ENCODE results near the gene POLR2E.

The POLR2E gene

DNA sequence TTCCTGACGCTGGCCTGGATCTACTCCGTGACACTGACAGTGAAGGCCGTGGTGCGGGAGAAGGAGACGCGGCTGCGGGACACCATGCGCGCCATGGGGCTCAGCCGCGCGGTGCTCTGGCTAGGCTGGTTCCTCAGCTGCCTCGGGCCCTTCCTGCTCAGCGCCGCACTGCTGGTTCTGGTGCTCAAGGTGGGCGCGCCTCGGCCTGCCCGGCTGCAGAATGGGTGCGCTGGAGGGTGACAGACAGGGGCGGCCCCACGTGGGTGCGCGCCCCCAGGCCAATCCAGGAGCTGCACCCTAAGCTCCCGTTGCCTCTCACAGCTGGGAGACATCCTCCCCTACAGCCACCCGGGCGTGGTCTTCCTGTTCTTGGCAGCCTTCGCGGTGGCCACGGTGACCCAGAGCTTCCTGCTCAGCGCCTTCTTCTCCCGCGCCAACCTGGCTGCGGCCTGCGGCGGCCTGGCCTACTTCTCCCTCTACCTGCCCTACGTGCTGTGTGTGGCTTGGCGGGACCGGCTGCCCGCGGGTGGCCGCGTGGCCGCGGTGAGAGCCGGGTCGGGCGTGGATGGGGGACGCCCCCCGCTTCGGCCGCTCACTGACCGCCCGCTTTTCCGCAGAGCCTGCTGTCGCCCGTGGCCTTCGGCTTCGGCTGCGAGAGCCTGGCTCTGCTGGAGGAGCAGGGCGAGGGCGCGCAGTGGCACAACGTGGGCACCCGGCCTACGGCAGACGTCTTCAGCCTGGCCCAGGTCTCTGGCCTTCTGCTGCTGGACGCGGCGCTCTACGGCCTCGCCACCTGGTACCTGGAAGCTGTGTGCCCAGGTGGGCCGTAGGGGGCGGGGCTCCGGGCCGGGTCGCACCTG is 48.1 kb downstream of the POLR2E start:
- DNase-seq (ENCODE audit: low read depth), result no peak

DNA sequence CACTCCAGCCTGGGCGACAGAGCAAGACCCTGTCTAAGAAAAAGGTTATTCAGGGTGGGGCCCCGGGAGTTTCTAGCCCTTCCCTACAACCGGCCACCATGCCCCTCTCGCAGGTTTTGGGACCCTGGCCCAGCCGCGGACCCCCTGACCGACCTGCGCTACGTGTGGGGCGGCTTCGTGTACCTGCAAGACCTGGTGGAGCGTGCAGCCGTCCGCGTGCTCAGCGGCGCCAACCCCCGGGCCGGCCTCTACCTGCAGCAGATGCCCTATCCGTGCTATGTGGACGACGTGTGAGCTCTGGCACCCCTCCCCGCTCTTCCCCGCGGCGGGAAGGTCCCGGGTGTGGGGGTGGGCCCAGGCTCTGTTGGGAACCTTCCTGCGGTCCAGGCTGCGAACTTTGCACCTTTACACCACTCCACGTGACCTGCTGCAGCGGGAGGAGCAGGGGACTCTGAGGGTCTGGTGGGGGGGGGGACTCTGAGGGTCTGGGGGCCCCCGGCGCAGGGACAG is 49.0 kb downstream of the POLR2E start:
- DNase-seq (ENCODE audit: low read depth), result no peak

DNA sequence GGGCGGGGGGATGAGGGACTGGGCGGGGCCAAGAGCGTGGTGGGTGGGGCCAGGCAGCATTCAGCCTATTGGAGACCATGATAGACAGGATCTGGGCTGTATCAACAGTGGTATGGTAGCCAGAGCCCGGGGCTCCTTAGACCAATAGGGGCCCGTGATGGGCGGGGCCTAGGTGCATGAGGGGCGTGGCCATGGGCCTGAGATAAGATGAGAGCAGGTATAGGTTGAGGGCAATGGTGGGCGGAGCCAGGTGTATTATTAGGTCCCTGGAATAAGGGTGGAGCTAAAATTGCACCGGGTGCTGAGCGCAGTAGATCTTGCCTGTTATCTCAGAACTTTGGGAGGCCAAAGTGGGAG is 50.0 kb downstream of the POLR2E start:
- DNase-seq (ENCODE audit: low read depth), result no peak

DNA sequence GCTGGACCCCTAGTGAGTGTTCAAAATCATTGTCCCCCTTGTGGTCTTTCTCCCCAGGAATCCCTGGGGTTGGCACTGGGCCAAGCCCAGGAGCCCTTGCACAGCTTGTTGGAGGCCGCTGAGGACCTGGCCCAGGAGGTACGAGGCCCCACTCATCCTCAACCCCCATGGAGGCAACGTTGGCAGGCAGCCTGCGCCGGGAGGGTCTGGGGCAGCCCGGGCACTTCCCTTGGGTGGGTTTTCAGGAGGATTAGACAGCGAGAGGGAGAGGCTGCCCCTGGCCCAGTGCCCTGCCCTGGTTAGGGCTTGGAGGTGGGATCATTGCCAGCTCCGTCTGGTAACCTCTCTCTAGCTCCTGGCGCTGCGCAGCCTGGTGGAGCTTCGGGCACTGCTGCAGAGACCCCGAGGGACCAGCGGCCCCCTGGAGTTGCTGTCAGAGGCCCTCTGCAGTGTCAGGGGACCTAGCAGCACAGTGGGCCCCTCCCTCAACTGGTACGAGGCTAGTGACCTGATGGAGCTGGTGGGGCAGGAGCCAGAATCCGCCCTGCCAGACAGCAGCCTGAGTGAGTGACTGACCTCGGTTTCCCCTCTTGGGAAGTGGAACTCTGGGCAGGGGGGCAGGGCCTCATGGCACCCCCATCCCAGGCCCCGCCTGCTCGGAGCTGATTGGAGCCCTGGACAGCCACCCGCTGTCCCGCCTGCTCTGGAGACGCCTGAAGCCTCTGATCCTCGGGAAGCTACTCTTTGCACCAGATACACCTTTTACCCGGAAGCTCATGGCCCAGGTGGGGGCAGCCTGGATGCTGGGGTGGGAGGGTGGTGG is 52.3 kb downstream of the POLR2E start:
- no peak for DNase-seq (ENCODE audit: low read depth)

DNA sequence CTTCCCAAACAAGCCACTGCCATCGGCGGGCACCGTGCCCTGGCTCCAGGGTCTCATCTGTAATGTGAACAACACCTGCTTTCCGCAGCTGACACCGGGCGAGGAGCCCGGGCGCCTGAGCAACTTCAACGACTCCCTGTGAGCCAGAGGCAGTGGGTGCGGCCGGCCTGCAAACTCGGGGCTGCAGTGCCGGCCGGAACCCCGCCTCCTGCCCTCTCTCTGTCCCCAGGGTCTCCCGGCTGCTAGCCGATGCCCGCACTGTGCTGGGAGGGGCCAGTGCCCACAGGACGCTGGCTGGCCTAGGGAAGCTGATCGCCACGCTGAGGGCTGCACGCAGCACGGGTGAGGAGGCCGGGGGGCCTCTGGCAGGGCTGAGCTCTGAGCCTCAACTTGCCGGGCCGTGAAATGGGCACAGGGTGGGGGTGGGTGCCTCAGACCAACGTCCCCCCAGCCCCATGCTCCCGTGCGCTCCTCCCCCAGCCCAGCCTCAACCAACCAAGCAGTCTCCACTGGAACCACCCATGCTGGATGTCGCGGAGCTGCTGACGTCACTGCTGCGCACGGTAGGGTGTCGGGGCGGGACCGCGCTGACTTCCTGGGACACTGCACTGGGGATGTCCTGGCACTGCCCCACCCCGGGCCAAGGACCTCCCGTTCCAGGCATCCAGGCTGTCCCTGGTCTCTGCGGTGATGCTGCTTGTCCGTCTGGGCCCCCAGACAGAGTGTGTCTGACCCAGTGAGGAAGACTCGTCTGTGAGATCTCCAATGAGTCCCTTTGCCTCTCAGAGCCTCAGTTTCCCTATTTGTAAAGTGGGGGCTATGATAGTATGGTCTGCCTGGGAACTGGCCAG is 53.1 kb downstream of the POLR2E start:
- DNase-seq (ENCODE audit: low read depth), result no peak

DNA sequence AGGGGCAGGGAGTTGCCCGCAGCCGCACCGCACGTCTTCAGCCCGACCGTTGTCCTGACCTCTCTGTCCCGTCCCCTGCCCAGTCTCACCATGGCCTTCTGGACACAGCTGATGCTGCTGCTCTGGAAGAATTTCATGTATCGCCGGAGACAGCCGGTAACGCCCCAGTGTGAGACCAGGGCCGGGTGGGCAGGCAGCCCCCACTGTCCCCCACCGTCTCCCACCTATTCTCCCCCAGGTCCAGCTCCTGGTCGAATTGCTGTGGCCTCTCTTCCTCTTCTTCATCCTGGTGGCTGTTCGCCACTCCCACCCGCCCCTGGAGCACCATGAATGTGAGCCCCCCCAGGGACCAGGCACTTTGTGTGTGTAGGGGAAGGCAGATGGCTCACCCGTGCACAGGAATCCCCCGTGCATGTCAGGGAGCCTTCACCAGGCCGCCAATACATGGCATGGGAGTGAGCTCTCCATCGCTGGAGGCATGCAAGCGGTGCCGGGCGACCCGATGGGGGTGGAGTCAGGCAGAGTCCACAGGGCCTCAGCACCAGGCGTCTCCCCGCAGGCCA is 53.8 kb downstream of the POLR2E start:
- DNase-seq (ENCODE audit: low read depth), result no peak

DNA sequence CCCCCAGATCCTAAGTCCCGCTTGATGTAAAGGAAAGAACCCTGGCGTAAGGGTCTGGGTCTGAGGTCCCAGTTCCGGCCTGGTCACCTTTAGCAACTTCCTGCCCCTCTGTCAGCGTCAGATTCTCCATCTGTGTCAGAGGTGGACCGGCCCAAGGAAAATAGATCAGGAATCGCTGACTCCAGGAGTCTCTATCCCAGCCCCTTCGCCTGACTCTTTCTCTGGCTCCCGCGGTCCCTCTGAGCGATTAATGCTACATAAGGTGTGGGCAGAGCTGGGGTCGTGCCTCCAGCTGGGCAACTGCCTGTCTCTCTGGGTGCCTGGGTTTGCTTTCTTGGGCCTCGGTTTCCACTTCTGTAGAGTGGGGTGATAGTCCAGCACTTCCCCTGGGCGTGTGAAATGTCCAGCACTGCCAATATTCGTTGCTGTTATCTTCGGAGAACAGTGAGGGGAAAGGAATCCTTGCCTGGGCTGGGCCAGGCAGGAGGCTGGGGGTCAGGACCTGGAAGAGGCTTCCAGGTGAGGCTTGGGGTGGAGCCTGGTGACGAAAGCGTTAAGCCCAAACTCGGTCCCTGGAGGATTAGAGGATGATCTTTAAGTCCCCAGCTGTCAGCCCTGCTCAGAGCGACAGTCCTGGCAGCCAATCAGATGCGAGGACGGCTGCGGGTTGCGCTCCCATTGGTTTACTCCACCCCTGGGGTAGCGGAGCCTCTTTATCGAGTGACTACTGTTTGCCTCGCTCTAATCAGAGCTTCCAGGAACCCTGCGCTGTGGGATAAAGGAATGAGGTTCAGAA is 54.5 kb downstream of the POLR2E start:
- DNase-seq (ENCODE audit: low read depth), result peak; percentile 84

DNA sequence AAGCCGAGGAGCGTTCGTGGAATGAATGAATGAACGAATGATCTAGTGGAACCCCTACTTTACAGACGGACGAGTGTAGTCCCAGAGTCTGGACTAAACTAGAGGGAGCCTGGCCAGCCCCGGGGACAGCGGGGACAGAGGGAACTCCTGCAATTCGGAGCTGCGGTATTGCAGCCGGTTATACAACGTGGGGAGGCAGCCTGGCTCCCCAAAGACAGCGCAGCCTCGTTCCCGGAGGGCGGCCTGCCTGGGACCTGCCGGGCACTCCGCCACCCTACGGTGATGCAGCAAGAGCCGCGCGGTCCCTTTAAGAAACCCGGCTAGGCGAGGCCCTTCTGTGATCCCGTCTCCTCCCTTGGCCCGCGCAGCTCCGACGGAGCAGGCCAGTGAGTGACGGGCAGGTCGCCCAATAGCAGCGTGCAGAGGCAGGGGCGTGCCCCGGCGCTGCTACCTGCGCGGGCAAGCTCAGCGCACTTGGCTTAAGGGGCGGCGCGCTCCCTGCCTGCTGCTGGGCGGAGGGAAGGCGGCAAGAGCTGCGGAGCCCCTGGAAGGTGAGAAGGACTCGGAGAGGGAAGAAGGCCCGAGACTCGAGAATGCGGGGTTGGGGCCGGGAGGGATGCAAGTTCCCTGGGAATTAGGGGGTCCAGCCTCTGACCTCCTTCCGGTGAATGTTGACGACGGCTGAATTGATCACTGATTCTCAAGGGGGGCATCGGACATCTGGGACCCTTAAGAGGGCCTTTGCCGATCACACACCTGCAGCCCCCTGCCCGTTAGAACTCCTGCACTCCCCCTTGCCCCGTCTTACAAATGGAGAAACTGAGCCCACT is 55.3 kb downstream of the POLR2E start, which contains the start of gene ABCA7:
Gene ABCA7 (plus strand): TSS at position 462 of the 830 bp plus-strand sequence. CDS start 1,255 bp downstream, outside the sequence.
- DNase-seq (ENCODE audit: low read depth), result peak; percentile 99

DNA sequence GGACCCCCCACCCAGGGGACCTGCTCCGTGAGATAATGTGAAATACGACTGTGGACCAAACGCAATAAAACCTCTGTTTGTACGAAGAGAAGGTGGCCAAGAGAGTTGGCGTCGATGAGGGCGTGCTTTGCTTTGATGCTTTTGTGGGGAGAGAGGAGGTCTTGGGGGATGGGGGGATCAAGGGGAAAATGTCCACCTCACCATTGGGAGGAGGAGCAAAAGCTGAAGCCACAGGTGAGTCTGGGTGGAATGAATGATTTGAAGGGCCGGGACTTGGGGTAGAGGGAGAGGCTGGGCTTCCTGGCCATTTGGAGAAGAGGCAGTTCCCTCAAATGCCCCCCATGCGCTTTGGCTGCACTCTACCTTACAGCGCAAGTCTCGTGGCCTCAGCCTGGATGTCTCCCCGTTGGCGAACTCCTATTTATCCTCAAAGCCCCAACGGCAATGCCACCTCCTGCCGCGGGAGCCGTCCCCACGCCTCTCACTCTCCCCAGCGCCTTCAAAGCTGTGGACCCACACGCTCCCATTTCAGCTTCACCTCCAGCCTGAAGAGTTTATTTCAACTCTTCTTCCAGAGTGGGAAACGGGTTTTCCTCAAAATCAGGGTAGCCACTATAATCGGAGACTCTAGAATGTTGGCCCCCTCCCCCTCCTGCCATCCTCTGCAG is 56.1 kb downstream of the POLR2E start:
- no peak for DNase-seq (ENCODE audit: low read depth)

DNA sequence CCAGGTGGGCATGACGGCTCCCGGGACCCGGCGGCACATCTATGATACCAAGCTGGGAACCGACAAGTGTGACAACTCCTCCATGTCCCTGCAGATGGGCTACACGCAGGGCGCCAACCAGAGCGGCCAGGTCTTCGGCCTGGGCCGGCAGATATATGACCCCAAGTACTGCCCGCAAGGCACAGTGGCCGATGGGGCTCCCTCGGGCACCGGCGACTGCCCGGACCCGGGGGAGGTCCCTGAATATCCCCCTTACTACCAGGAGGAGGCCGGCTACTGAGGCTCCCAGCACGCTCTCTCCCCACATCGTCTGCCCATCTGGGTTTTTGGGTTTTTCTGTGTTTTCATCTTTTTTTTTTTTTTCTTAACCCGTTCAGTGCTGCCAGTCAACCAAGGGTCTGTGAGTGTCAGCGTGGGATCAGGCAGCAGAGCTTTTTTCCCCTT is 57.5 kb downstream of the POLR2E start:
- no peak for DNase-seq (ENCODE audit: low read depth)
